Heart left ventricle (tissue), 13 donors: Measurements from ENCODE around the gene ACSL6.

ENCODE experiments used
- POLR2A ChIP-seq, 2 donors: fragments of 450-650 bp; IDR thresholded peaks; one replicate each; pipeline ENCODE4 v1.6.1; 2017; ENCODE audit warnings: antibody characterized with exemption in 2 of 2, mild to moderate bottlenecking in 2 of 2, moderate library complexity in 2 of 2
- TF ChIP-seq, protein P1 (sequence below), 12 donors: fragments of 200-600 bp; sonication (generic) in 4 of 12; IDR thresholded peaks; one replicate each; pipeline versions ENCODE4 v1.5.0 to v1.8.0; 2018 to 2022; ENCODE audit warnings: antibody characterized with exemption in 12 of 12, mild to moderate bottlenecking in 5 of 12
- donor health status: ischemic (EF 13 %, LVEDD 7.1; RV severe dilation, severe dysfunction).
- donor health status: DM: no; HTN: yes; CAD: no.
- donor health status: DM: no; HTN: no; CAD: no.
- donor health status: ischemic (EF 25% LVEDD 6.9; RV normal size, moderate dysfunction).
- donor health status: ischemic (EF 25% LVEDD 5.7; RV mildly dilated, moderate dysfunction).
- donor health status: ischemic (EF 35%, LVEDD 5.7; RV mildly dilated, moderate dysfunction).
- donor health status: nonischemic (EF 11% LVEDD 7.7; RV severe dilation, severe dysfunction).
- donor health status: DM: yes; HTN: yes; CAD: no.
- donor health status: PGD.
- donor health status: ischemic (EF 29% LVEDD 5.4; RV normal size, mild dysfunction).
- donor health status: nonischemic (EF 23%, LVEDD 6.1; RV moderate dilation, normal function).

DNA sequence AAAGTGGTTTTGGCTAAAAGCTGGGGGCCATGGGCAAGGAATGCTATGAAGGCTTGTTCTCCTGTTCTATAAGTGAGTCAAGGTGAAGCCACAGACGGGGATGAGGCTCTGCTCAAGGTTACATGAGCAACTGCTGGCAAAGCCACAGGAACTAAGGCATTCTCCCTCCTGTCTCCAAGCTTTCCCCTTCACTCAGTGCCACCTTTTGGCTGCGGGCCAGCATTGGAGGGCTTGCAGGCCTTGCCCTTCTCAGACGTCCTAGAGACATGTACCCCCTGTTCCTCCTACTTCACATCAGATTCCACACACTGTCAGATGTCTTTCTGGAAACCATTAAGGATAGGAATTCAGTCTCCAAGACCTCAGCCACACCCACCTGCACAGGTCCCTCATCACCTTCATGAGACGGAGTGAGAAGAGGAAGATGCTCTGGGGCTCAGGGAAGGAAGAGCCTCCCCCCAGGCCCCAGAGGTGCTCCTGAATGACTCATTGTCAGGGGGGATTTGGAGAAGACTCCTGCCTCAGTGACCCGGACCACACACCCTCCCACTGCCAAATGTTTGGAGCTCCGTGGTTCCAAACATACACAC lies 45.5 kb downstream of the ACSL6 start:
- no peak for TF ChIP-seq POLR2A (IDR thresholded peaks at IDR 0.05)
- TF ChIP-seq, protein P1, sequence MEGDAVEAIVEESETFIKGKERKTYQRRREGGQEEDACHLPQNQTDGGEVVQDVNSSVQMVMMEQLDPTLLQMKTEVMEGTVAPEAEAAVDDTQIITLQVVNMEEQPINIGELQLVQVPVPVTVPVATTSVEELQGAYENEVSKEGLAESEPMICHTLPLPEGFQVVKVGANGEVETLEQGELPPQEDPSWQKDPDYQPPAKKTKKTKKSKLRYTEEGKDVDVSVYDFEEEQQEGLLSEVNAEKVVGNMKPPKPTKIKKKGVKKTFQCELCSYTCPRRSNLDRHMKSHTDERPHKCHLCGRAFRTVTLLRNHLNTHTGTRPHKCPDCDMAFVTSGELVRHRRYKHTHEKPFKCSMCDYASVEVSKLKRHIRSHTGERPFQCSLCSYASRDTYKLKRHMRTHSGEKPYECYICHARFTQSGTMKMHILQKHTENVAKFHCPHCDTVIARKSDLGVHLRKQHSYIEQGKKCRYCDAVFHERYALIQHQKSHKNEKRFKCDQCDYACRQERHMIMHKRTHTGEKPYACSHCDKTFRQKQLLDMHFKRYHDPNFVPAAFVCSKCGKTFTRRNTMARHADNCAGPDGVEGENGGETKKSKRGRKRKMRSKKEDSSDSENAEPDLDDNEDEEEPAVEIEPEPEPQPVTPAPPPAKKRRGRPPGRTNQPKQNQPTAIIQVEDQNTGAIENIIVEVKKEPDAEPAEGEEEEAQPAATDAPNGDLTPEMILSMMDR (IDR thresholded peaks at IDR 0.05) = no peak
